Uterus (tissue), 4 donors: ENCODE measurements around the gene DKK1. TPM values are rescaled to one million over a fixed set of nuclear protein-coding genes. Genes with fewer than 3 reads are reported as not detected.
"Not testable (repeated sequence)": the region's sequence is repeated elsewhere in the genome, so short reads cannot be mapped to it uniquely, and the experiment has no call there.

Experiments used
- DNase-seq, 2 donors: peaks; one replicate each; pipeline ENCODE4 v3.0.0-alpha.2; 2019 to 2020
- H3K27ac ChIP-seq, 2 donors: fragments of 200-600 bp; sonication (generic); 1 replicate in 1 of 2; 2 replicates in 1 of 2; pipeline ENCODE4 v1.5.1; 2016 to 2018
- H3K27me3 ChIP-seq, 2 donors: fragments of 200-600 bp; sonication (generic); one replicate each; pipeline ENCODE4 v1.5.1; 2018 to 2019; ENCODE audit warnings: control low read depth in 1 of 2
- H3K36me3 ChIP-seq, 2 donors: fragments of 200-600 bp; sonication (generic); one replicate each; pipeline ENCODE4 v1.5.1; 2019; ENCODE audit warnings: control low read depth in 1 of 2
- H3K4me1 ChIP-seq, 2 donors: fragments of 200-600 bp; sonication (generic); one replicate each; pipeline ENCODE4 v1.5.1; 2018 to 2019; ENCODE audit warnings: control low read depth in 1 of 2
- H3K4me3 ChIP-seq, 2 donors: fragments of 200-600 bp; sonication (generic); 1 replicate in 1 of 2; 2 replicates in 1 of 2; pipeline ENCODE4 v1.5.1; 2018 to 2019; ENCODE audit warnings: mild to moderate bottlenecking in 1 of 2
- H3K9me3 ChIP-seq, 2 donors: fragments of 200-600 bp; sonication (generic); one replicate each; pipeline ENCODE4 v1.5.1; 2019; ENCODE audit warnings: control low read depth in 1 of 2
- POLR2A ChIP-seq, 2 donors: fragments of 450-650 bp; IDR thresholded peaks; one replicate each; pipeline ENCODE4 v1.6.1; 2016; ENCODE audit warnings: antibody characterized with exemption in 2 of 2, mild to moderate bottlenecking in 1 of 2, moderate library complexity in 1 of 2
- intact Hi-C: fragments of 100-400 bp; cut with DNase I; formaldehyde crosslinking; loops from one replicate; pipeline ENCODE4 v1.15.1; 2023; ENCODE audit warnings: low total_unique reads
- total RNA-seq, 4 donors: library from RNA; depleted of rRNA in 3 of 4; stranded (reverse); fragments of >200 nt in 3 of 4; gene quantifications; one replicate each; pipeline versions ENCODE4 v1.1.0 to v1.2.4, GENCODE V29; 2014 to 2023
- TF ChIP-seq, protein P1 (sequence below), 4 experiments: fragments of 200-600 bp in 2 of 4; fragments of 450-650 bp in 2 of 4; sonication (generic) in 2 of 4; IDR thresholded peaks; one replicate each; pipeline ENCODE4 v1.5.1; 2016 to 2019; ENCODE audit warnings: antibody characterized with exemption in 4 of 4, mild to moderate bottlenecking in 2 of 4, moderate library complexity in 1 of 4
- donor health status: DM: yes; HTN: yes; CAD: no.

DKK1 gene
- total RNA-seq, 4 donors from 2014 or later = 0.37 to 4.1 (median 0.59) TPM; not detected in 1

DNA sequence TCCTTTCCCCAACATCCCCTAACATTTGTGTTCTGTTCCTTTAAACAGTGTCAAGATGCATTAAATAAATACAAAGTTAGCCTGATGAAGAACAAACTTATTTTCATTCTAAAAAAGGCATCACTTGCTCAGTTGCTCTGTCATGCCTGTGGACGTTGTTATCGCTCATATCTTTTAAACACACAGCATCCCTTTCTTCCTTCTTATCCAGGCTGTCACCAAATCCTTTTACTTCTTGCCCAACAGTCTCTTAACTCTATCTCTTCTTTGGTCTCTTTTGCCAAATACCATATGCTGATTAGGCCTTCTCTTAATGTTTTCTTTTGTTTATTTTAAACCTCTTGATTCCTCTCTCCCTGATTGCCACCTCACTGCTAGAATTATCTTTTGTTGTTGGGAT, 43.9 kb downstream of the DKK1 start:
- Histone ChIP-seq H3K27ac (no peak overlapping the region), H3K4me1 (no peaks in the 10 kb centered on the region), H3K27me3 (no peaks in the 10 kb centered on the region), H3K36me3 (no peaks in the 10 kb centered on the region), H3K4me3 (no peak overlapping the region), H3K9me3 (no peaks in the 10 kb centered on the region)
- DNase-seq = no peak
- intact Hi-C loops = no loop called here
- TF ChIP-seq POLR2A (IDR thresholded peaks at IDR 0.05) = no peak
- TF ChIP-seq, protein P1, sequence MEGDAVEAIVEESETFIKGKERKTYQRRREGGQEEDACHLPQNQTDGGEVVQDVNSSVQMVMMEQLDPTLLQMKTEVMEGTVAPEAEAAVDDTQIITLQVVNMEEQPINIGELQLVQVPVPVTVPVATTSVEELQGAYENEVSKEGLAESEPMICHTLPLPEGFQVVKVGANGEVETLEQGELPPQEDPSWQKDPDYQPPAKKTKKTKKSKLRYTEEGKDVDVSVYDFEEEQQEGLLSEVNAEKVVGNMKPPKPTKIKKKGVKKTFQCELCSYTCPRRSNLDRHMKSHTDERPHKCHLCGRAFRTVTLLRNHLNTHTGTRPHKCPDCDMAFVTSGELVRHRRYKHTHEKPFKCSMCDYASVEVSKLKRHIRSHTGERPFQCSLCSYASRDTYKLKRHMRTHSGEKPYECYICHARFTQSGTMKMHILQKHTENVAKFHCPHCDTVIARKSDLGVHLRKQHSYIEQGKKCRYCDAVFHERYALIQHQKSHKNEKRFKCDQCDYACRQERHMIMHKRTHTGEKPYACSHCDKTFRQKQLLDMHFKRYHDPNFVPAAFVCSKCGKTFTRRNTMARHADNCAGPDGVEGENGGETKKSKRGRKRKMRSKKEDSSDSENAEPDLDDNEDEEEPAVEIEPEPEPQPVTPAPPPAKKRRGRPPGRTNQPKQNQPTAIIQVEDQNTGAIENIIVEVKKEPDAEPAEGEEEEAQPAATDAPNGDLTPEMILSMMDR (IDR thresholded peaks at IDR 0.05) = no peak

DNA sequence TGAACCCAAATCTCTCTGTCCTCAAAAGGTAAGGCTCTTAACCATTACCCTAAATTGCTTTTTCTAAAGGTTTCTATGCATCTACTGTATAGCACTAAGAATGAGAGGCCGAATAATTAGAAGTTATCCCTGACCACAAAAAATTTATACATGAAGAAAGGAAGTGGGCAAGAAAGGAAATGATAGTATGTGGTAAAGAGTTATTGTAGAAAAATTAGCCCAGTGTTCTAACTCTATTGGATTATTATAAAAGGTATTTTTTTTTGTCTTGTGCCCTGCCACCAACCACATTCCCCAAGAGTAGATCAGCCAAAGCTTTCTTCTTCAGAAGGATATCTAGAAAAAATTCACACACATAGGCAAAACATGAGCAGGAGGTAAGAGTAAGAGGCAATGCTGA, 45.4 kb downstream of the DKK1 start:
- no peaks in the 10 kb centered on the region for H3K27me3 ChIP-seq
- H3K4me3 ChIP-seq = no peak overlapping the region
- no peaks in the 10 kb centered on the region for H3K36me3 ChIP-seq
- no peak for TF ChIP-seq POLR2A (IDR thresholded peaks at IDR 0.05)
- TF ChIP-seq, protein P1 (IDR thresholded peaks at IDR 0.05) = no peak
- intact Hi-C loops = no loop called here
- no peaks in the 10 kb centered on the region for H3K9me3 ChIP-seq
- no peaks in the 10 kb centered on the region for H3K4me1 ChIP-seq
- no peak for DNase-seq
- H3K27ac ChIP-seq = no peak overlapping the region

DNA sequence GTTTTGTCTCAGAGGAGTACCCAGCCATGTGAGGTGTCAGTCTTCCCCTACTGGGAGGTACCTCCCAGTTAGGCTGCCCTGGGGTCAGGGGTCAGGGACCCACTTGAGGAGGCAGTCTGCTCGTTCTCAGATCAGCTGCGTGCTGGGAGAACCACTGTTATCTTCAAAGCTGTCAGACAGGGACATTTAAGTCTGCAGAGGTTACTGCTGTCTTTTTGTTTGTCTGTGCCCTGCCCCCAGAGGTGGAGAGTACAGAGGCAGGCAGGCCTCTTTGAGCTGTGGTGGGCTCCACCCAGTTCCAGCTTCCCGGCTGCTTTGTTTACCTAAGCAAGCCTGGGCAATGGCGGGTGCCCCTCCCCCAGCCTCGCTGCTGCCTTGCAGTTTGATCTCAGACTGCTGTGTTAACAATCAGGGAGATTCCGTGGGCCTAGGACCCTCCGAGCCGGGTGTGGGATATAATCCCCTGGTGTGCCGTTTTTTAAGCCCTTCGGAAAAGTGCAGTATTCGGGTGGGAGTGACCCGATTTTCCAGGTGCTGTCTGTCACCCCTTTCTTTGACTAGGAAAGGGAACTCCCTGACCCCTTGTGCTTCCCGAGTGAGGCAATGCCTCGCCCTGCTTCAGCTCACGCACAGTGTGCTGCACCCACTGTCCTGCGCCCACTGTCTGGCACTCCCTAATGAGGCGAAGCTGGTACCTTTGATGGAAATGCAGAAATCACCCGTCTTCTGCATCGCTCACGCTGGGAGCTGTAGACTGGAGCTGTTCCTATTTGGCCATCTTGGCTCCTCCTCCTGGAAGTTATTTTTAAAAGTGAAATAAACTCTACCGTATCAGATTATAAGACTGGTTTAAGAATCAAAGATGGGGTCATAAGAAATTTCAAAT, 51.7 kb downstream of the DKK1 start:
- H3K4me3 ChIP-seq, DNase-seq, H3K27me3 ChIP-seq, H3K9me3 ChIP-seq, intact Hi-C loops, H3K36me3 ChIP-seq, H3K27ac ChIP-seq, H3K4me1 ChIP-seq: not testable (repeated sequence)
